ENCODE measurements around the gene AHCYL2. TPM values are rescaled to one million over a fixed set of nuclear protein-coding genes. Genes with fewer than 3 reads are reported as not detected.

The AHCYL2 gene
- total RNA-seq, 1 experiment from 2014 or later = 23.2 TPM

DNA sequence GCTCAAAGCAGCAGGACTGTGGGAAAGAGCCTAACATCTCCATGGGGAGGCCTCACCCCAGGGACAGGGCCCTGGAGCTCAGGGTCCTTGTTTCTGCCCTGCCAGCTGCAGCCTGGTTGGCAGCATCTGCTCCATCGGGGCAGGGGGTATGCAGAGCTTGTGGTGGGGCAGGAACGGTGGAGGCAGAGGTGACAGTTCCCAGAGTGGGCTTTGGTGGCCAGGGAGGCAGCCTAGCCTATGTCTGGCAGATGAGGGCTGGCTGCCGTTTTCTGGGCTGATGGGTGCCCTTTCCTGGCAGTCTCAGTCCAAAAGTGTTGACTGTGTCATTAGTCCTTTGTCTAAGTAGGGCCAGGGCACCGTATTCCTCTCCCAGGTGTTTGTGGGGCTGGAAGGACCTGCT, 12.2 kb upstream of the AHCYL2 start:
- DNase-seq = no peak
- H3K4me1 Mint-ChIP-seq = peaks cover 4 to 5% of the 10 kb centered on the region in 2 experiments

More for the DNA sequence above, 12.2 kb upstream of the AHCYL2 start:
- no peak overlapping the region for H3K4me2 ChIP-seq (ENCODE audit: insufficient read depth, insufficient read length, low read length)
- no peak overlapping the region for H3K23ac ChIP-seq (ENCODE audit: insufficient read length, low read depth, low read length)
- H4K91ac ChIP-seq (ENCODE audit: insufficient read length, low read depth, low read length) = no peak overlapping the region
- H4K20me1 ChIP-seq (ENCODE audit: control insufficient read depth, insufficient read depth, insufficient read length) = no peaks in the 10 kb centered on the region
- H3K18ac ChIP-seq (ENCODE audit: insufficient read length, low read depth, low read length) = no peak overlapping the region
- TF ChIP-seq CTCF (conservative IDR thresholded peaks at IDR 0.05) = no peak
- H2BK120ac ChIP-seq (ENCODE audit: low read depth, low read length, poor library complexity, severe bottlenecking) = no peak overlapping the region
- H3K9me3 Mint-ChIP-seq = peaks cover 22 to 27% of the 10 kb centered on the region in 2 experiments
- no CpG with 5 or more reads among the region's 4 CpGs for WGBS (ENCODE audit: extremely low coverage, insufficient read length, low lambda C conversion rate)
- H3K4ac ChIP-seq (ENCODE audit: low read depth, low read length) = no peak overlapping the region
- no peak overlapping the region for H3K9ac ChIP-seq (ENCODE audit: extremely low read depth, insufficient read length, low read length)
- no peaks in the 10 kb centered on the region for H3K27me3 ChIP-seq (ENCODE audit: insufficient read depth, low read length)
- no peak overlapping the region for H3K27ac Mint-ChIP-seq
- no peaks in the 10 kb centered on the region for H3K9me3 ChIP-seq (ENCODE audit: control insufficient read depth, low read depth, low read length)
- no peak overlapping the region for H3K56ac ChIP-seq (ENCODE audit: insufficient read length, low read depth, low read length)
- H3K14ac ChIP-seq (ENCODE audit: insufficient read depth, low read length) = no peak overlapping the region
- no peak overlapping the region for H4K8ac ChIP-seq (replicated peaks; ENCODE audit: insufficient read length, low read depth, low read length)
- H3K23me2 ChIP-seq (ENCODE audit: insufficient read length, low read depth, low read length, poor library complexity, severe bottlenecking) = no peaks in the 10 kb centered on the region
- H3K79me2 ChIP-seq (ENCODE audit: insufficient read depth, low read length) = no peaks in the 10 kb centered on the region
- H2AFZ ChIP-seq (ENCODE audit: low read length) = no peak overlapping the region
- peaks cover 28 to 65% (median 64%) of the 10 kb centered on the region in 3 experiments for H3K36me3 Mint-ChIP-seq (ENCODE audit: insufficient read depth in 1 of 3, low read depth in 3 of 3)
- no peaks in the 10 kb centered on the region; the same call in 1 of the 2 replicates for H3K27me3 Mint-ChIP-seq (ENCODE audit: low read depth)
- H3K4me1 ChIP-seq (ENCODE audit: insufficient read depth, low read length) = no peaks in the 10 kb centered on the region
- no peak overlapping the region for H2BK20ac ChIP-seq (ENCODE audit: low read depth, low read length, poor library complexity, severe bottlenecking)
- H3T11ph ChIP-seq (ENCODE audit: low read length) = no peak overlapping the region
- no peak overlapping the region for H2BK5ac ChIP-seq (ENCODE audit: insufficient read length, low read length)
- no peak overlapping the region for H2BK12ac ChIP-seq (ENCODE audit: insufficient read length, low read depth, low read length)
- H4K5ac ChIP-seq (ENCODE audit: insufficient read length, low read depth, low read length) = no peak overlapping the region
- no peak overlapping the region for H2BK15ac ChIP-seq (ENCODE audit: low read depth, low read length)
- H3K4me3 Mint-ChIP-seq = no peak overlapping the region
- H2AK5ac ChIP-seq (ENCODE audit: insufficient read length, low read length) = no peak overlapping the region
- no peaks in the 10 kb centered on the region for H3K79me1 ChIP-seq (ENCODE audit: insufficient read depth, low read depth, low read length, poor library complexity, severe bottlenecking)
- no peak overlapping the region for H3K27ac ChIP-seq (ENCODE audit: insufficient read length, low read depth, low read length)

Data from H9 (cell line).